SW480 (cell line): ENCODE results near the gene GPR137C.

Experiments used
- DNase-seq: peaks from one replicate; pipeline ENCODE4 v3.0.0-alpha.2; 2016; ENCODE audit warnings: low spot score

Gene GPR137C

DNA sequence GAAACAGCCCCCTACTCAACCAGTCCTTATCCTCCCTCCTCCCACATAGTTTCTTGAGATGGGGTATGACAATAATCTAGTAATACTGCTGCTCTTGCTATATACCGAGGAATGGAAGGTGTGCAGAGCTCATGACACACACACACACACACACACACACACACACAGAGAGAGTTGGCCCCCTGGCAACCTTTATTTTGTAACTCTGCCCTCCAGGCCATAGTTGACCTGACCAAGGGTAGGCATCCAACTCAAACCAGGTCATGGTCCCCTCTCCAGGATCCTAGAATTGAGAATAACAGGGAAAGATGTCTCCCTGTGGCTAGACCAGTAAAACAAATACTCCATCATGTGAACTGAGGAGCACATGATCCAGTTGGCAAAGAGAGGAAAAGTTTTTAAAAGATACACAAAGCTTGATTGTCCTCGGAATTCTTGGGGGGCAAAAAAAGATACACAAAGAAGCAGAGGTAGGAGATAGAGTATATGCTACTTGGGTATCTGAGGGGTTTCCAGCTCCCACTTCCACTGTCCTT, 131.4 kb downstream of the GPR137C start:
- no peak for DNase-seq

DNA sequence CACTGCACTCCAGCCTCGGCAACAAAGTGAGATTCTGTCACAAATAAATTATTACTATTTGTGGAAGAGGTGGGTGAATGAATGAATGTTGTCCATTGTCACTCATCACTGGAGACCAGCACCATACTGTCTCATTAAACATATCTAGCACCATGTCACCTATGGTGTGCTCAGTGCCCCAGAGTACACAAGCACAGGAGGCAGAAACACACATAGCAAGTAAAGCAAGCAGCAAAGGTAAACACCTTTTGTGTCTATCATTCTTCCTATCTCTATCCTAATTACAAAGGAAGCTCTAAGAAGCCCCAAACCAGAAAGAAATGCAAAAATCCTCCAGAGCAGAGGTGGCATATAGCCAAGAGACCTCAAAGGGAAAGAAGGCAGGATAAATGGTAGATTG, 133.5 kb downstream of the GPR137C start:
- DNase-seq, result no peak
